ENCODE results near the gene HS1BP3.

HS1BP3 gene

DNA sequence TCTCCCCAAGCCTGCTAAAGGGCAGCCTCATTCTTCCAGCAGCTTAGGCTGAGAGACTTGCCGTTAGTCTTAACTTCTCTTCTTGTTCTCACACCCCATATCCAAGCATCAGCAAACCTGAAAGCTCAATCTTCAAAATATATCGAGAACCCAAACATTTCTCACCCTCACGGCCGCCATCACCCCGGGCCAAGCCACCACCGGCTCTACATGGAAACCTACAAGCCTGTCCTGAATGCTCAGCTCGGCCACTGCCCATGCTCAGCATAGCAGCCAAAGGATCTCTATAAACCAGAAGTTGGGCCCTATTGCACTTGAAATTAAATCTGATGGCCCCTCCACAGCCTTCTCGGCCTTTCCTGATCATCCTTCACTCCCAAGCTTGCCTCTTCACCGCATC, 2.1 kb downstream of the HS1BP3 start:
- TF ChIP-seq, protein P1, sequence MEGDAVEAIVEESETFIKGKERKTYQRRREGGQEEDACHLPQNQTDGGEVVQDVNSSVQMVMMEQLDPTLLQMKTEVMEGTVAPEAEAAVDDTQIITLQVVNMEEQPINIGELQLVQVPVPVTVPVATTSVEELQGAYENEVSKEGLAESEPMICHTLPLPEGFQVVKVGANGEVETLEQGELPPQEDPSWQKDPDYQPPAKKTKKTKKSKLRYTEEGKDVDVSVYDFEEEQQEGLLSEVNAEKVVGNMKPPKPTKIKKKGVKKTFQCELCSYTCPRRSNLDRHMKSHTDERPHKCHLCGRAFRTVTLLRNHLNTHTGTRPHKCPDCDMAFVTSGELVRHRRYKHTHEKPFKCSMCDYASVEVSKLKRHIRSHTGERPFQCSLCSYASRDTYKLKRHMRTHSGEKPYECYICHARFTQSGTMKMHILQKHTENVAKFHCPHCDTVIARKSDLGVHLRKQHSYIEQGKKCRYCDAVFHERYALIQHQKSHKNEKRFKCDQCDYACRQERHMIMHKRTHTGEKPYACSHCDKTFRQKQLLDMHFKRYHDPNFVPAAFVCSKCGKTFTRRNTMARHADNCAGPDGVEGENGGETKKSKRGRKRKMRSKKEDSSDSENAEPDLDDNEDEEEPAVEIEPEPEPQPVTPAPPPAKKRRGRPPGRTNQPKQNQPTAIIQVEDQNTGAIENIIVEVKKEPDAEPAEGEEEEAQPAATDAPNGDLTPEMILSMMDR (IDR thresholded peaks at IDR 0.05; ENCODE audit: insufficient read depth, low read depth, low read length, missing control alignments), result no peak
- no peak overlapping the region for H3K4me3 ChIP-seq (ENCODE audit: low read length)
- DNase-seq (ENCODE audit: low read depth), result no peak

- DNase-seq (ENCODE audit: low read depth), result no peak
- TF ChIP-seq, protein P1 (IDR thresholded peaks at IDR 0.05; ENCODE audit: insufficient read depth, low read depth, low read length, missing control alignments), result no peak
- no peak overlapping the region for H3K4me3 ChIP-seq (ENCODE audit: low read length)
These were observed 2.7 kb downstream of the HS1BP3 start for GRCh38 chr2:20648206-20648605.

GRCh38 chr2:20647738-20648137, 3.2 kb downstream of the HS1BP3 start:
- H3K4me3 ChIP-seq (ENCODE audit: low read length), result no peak overlapping the region
- TF ChIP-seq, protein P1 (IDR thresholded peaks at IDR 0.05; ENCODE audit: insufficient read depth, low read depth, low read length, missing control alignments), result no peak
- no peak for DNase-seq (ENCODE audit: low read depth)

GRCh38 chr2:20647211-20647610, 3.7 kb downstream of the HS1BP3 start:
- DNase-seq (ENCODE audit: low read depth), result no peak
- TF ChIP-seq, protein P1 (IDR thresholded peaks at IDR 0.05; ENCODE audit: insufficient read depth, low read depth, low read length, missing control alignments), result no peak

GRCh38 chr2:20646446-20646845, 4.5 kb downstream of the HS1BP3 start:
- TF ChIP-seq, protein P1 (IDR thresholded peaks at IDR 0.05; ENCODE audit: insufficient read depth, low read depth, low read length, missing control alignments), result no peak

More at GRCh38 chr2:20647211-20647610, 3.7 kb downstream of the HS1BP3 start:
- H3K4me3 ChIP-seq (ENCODE audit: low read length), result no peak overlapping the region

DNA sequence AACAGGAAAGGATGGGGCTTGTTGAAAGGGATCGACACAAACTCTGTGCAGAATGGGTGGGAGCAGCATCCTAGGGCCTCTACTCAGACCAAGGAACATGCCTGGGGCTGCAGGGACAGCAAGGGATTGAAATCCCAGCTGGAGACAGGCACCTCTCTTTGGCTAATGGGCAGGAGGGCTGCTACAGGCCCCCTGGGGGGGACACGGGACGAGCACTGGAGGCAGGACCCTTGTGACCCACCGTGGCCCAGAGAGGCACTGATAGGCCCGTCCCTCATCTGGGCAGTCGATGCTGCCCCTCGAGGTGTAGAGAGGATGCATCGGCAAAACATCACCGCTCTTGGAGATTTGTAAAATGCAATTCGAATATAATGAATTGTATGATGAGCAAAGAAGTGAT, 5.1 kb downstream of the HS1BP3 start:
- TF ChIP-seq, protein P1 (IDR thresholded peaks at IDR 0.05; ENCODE audit: insufficient read depth, low read depth, low read length, missing control alignments), result no peak
- H3K4me3 ChIP-seq (ENCODE audit: low read length), result no peak overlapping the region
- DNase-seq (ENCODE audit: low read depth), result no peak

More at GRCh38 chr2:20646446-20646845, 4.5 kb downstream of the HS1BP3 start:
- no peak overlapping the region for H3K4me3 ChIP-seq (ENCODE audit: low read length)
- no peak for DNase-seq (ENCODE audit: low read depth)

- H3K4me3 ChIP-seq (ENCODE audit: low read length), result no peak overlapping the region
- TF ChIP-seq, protein P1 (IDR thresholded peaks at IDR 0.05; ENCODE audit: insufficient read depth, low read depth, low read length, missing control alignments), result no peak
- DNase-seq (ENCODE audit: low read depth), result no peak
These were observed 5.6 kb downstream of the HS1BP3 start for GRCh38 chr2:20645301-20645701.

Data from epithelial cell of esophagus (primary cell).